GM23338 (cell line): ENCODE measurements around the gene MTA3. TPM values are rescaled to one million over a fixed set of nuclear protein-coding genes. Genes with fewer than 3 reads are reported as not detected.
A peak's percentile ranks its signal among the peaks of the same experiment; 100 is the strongest.

Source experiments
- ATAC-seq: fragments of 200-7000 bp; cut with Tn5 transposase; 3 replicates; pipeline ENCODE4 v1.9.1; 2020
- DNase-seq: peaks from one replicate; pipeline ENCODE4 v3.0.0-alpha.2; 2015; ENCODE audit warnings: low spot score
- H2AFZ ChIP-seq: fragments of 200-600 bp; sonication (generic); 2 replicates; pipeline ENCODE4 v1.8.0; 2016; ENCODE audit warnings: antibody characterized with exemption, mild to moderate bottlenecking, moderate library complexity
- H3F3A ChIP-seq: fragments of 200-600 bp; sonication (generic); replicated peaks from 2 replicates; pipeline ENCODE4 v1.8.0; 2017; ENCODE audit warnings: antibody characterized with exemption, mixed run types, low read depth
- H3K27ac ChIP-seq: fragments of 200-600 bp; sonication (generic); 2 replicates; pipeline ENCODE4 v1.6.1; 2016; ENCODE audit warnings: low read depth
- H3K27me3 ChIP-seq: fragments of 200-600 bp; sonication (generic); 2 replicates; pipeline ENCODE4 v1.8.0; 2016; ENCODE audit warnings: mild to moderate bottlenecking, mixed run types, moderate library complexity; ENCODE audit not compliant: insufficient read depth
- H3K36me3 ChIP-seq: fragments of 200-600 bp; sonication (generic); 2 replicates; pipeline ENCODE4 v1.8.0; 2016; ENCODE audit warnings: mild to moderate bottlenecking; ENCODE audit not compliant: insufficient read depth
- H3K4me1 ChIP-seq: fragments of 200-600 bp; sonication (generic); 2 replicates; pipeline ENCODE4 v1.8.0; 2016; ENCODE audit warnings: mild to moderate bottlenecking, moderate library complexity; ENCODE audit not compliant: insufficient read depth
- H3K4me2 ChIP-seq: fragments of 200-600 bp; sonication (generic); 2 replicates; pipeline ENCODE4 v1.7.1; 2017; ENCODE audit warnings: mixed run types
- H3K4me3 ChIP-seq: fragments of 200-600 bp; sonication (generic); 2 replicates; pipeline ENCODE4 v1.6.1; 2016; ENCODE audit warnings: mixed run types
- H3K79me2 ChIP-seq: fragments of 200-600 bp; sonication (generic); replicated peaks from 2 replicates; pipeline ENCODE4 v1.8.0; 2017; ENCODE audit warnings: mild to moderate bottlenecking; ENCODE audit not compliant: insufficient read depth
- H3K9me2 ChIP-seq: fragments of 200-600 bp; sonication (generic); 2 replicates; pipeline ENCODE4 v1.8.0; 2017; ENCODE audit not compliant: insufficient read depth
- H4K20me1 ChIP-seq: fragments of 200-600 bp; sonication (generic); replicated peaks from 2 replicates; pipeline ENCODE4 v1.8.0; 2017; ENCODE audit warnings: mild to moderate bottlenecking; ENCODE audit not compliant: insufficient read depth
- H3K27ac Mint-ChIP-seq: 2 replicates; pipeline ENCODE4 v1.8.0; 2020; ENCODE audit warnings: inconsistent platforms, mild to moderate bottlenecking, moderate library complexity, mixed read lengths
- H3K27me3 Mint-ChIP-seq: 3 replicates; pipeline ENCODE4 v1.8.0; 2022; ENCODE audit warnings: low read depth, mild to moderate bottlenecking, moderate library complexity, mixed read lengths, inconsistent platforms; ENCODE audit not compliant: insufficient read depth, poor library complexity
- H3K36me3 Mint-ChIP-seq: 3 replicates; pipeline ENCODE4 v1.8.0; 2021; ENCODE audit warnings: low read depth, mild to moderate bottlenecking, inconsistent platforms, moderate library complexity, mixed read lengths
- H3K4me1 Mint-ChIP-seq: 3 replicates; pipeline ENCODE4 v1.8.0; 2020; ENCODE audit warnings: mild to moderate bottlenecking, inconsistent platforms, mixed read lengths
- H3K4me3 Mint-ChIP-seq: 3 replicates; pipeline ENCODE4 v1.8.0; 2021; ENCODE audit warnings: moderate library complexity, mild to moderate bottlenecking, inconsistent platforms, mixed read lengths
- H3K9me3 Mint-ChIP-seq: 3 replicates; pipeline ENCODE4 v1.8.0; 2020; ENCODE audit warnings: moderate library complexity, mild to moderate bottlenecking, inconsistent platforms, mixed read lengths
- CREB1 ChIP-seq: fragments of 250-450 bp; sonication (Bioruptor Pico); IDR thresholded peaks from 2 replicates; pipeline ENCODE4 v1.5.0; 2020; ENCODE audit warnings: low read depth, mild to moderate bottlenecking, moderate library complexity
- EZH2 ChIP-seq: fragments of 200-600 bp; sonication (generic); IDR thresholded peaks from one replicate; pipeline ENCODE4 v1.8.0; 2017; ENCODE audit warnings: antibody characterized with exemption, mild to moderate bottlenecking, low read depth; ENCODE audit not compliant: unreplicated experiment
- EZH2phosphoT487 ChIP-seq: fragments of 200-600 bp; sonication (generic); IDR thresholded peaks from one replicate; pipeline ENCODE4 v1.8.1; 2018; ENCODE audit warnings: antibody characterized with exemption; ENCODE audit not compliant: unreplicated experiment
- JUNB ChIP-seq: IDR thresholded peaks from one replicate; pipeline ENCODE4 v1.6.1; 2016; ENCODE audit warnings: antibody characterized with exemption; ENCODE audit not compliant: unreplicated experiment
- POLR2AphosphoS5 ChIP-seq: IDR thresholded peaks from 2 replicates; pipeline ENCODE4 v1.6.1; 2016; ENCODE audit warnings: antibody characterized with exemption, low read depth
- STAT1 ChIP-seq: IDR thresholded peaks from one replicate; pipeline ENCODE4 v1.6.1; 2016; ENCODE audit warnings: antibody characterized with exemption; ENCODE audit not compliant: unreplicated experiment
- ZNF331 ChIP-seq: fragments of 250-450 bp; sonication (Bioruptor Pico); IDR thresholded peaks from 2 replicates; pipeline ENCODE4 v1.5.0; 2020; ENCODE audit warnings: low read depth, mild to moderate bottlenecking, moderate library complexity
- polyA plus RNA-seq: library from polyadenylated mRNA; unstranded; fragments of >200 nt; fragmentation: Nextera tagmentation; extraction: Ambion mirVana; gene quantifications from 2 replicates; pipeline ENCODE4 v1.2.1, GENCODE V29; 2016
- total RNA-seq: library from RNA; depleted of rRNA; stranded (reverse); fragments of >200 nt; shearing (Covaris generic); gene quantifications from 2 replicates; pipeline ENCODE4 v1.2.3, GENCODE V29; 2014
- TF ChIP-seq, protein P1 (sequence below): fragments of 250-450 bp; sonication (Bioruptor Pico); IDR thresholded peaks from 2 replicates; pipeline ENCODE4 v1.5.0; 2020; ENCODE audit warnings: mild to moderate bottlenecking, moderate library complexity
- TF ChIP-seq, protein P2 (sequence below): IDR thresholded peaks from one replicate; pipeline ENCODE4 v1.6.1; 2018; ENCODE audit warnings: antibody characterized with exemption; ENCODE audit not compliant: unreplicated experiment

Gene MTA3
- total and polyA plus RNA-seq, 2 experiments from 2014 or later = 162 to 208 TPM

DNA sequence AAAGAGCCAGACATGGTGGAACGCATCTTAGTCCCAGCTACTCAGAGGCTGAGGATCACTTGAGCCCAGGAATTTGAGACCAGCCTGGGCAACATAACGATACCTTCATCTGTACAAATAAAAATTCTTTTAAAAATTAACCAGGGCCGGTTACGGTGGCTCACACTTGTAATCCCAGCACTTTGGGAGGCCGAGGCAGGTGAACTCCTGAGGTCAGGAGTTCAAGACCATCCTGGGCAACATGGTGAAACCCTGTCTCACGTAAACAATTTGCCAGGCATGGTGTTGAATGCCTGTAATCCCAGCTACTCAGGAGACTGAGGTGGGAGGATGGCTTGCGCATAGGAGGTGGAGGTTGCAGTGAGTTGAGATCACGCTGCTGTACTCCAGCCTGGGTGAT lies 48.8 kb upstream of the MTA3 start (continued):
- TF ChIP-seq, protein P1, sequence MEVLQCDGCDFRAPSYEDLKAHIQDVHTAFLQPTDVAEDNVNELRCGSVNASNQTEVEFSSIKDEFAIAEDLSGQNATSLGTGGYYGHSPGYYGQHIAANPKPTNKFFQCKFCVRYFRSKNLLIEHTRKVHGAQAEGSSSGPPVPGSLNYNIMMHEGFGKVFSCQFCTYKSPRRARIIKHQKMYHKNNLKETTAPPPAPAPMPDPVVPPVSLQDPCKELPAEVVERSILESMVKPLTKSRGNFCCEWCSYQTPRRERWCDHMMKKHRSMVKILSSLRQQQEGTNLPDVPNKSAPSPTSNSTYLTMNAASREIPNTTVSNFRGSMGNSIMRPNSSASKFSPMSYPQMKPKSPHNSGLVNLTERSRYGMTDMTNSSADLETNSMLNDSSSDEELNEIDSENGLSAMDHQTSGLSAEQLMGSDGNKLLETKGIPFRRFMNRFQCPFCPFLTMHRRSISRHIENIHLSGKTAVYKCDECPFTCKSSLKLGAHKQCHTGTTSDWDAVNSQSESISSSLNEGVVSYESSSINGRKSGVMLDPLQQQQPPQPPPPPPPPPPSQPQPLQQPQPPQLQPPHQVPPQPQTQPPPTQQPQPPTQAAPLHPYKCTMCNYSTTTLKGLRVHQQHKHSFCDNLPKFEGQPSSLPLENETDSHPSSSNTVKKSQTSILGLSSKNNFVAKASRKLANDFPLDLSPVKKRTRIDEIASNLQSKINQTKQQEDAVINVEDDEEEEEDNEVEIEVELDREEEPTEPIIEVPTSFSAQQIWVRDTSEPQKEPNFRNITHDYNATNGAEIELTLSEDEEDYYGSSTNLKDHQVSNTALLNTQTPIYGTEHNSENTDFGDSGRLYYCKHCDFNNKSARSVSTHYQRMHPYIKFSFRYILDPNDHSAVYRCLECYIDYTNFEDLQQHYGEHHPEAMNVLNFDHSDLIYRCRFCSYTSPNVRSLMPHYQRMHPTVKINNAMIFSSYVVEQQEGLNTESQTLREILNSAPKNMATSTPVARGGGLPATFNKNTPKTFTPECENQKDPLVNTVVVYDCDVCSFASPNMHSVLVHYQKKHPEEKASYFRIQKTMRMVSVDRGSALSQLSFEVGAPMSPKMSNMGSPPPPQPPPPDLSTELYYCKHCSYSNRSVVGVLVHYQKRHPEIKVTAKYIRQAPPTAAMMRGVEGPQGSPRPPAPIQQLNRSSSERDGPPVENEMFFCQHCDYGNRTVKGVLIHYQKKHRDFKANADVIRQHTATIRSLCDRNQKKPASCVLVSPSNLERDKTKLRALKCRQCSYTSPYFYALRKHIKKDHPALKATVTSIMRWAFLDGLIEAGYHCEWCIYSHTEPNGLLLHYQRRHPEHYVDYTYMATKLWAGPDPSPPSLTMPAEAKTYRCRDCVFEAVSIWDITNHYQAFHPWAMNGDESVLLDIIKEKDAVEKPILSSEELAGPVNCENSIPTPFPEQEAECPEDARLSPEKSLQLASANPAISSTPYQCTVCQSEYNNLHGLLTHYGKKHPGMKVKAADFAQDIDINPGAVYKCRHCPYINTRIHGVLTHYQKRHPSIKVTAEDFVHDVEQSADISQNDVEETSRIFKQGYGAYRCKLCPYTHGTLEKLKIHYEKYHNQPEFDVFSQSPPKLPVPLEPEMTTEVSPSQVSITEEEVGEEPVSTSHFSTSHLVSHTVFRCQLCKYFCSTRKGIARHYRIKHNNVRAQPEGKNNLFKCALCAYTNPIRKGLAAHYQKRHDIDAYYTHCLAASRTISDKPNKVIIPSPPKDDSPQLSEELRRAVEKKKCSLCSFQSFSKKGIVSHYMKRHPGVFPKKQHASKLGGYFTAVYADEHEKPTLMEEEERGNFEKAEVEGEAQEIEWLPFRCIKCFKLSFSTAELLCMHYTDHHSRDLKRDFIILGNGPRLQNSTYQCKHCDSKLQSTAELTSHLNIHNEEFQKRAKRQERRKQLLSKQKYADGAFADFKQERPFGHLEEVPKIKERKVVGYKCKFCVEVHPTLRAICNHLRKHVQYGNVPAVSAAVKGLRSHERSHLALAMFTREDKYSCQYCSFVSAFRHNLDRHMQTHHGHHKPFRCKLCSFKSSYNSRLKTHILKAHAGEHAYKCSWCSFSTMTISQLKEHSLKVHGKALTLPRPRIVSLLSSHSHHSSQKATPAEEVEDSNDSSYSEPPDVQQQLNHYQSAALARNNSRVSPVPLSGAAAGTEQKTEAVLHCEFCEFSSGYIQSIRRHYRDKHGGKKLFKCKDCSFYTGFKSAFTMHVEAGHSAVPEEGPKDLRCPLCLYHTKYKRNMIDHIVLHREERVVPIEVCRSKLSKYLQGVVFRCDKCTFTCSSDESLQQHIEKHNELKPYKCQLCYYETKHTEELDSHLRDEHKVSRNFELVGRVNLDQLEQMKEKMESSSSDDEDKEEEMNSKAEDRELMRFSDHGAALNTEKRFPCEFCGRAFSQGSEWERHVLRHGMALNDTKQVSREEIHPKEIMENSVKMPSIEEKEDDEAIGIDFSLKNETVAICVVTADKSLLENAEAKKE (CRISPR knock-in tag) = no peak
- TF ChIP-seq EZH2phosphoT487 (no peak), POLR2AphosphoS5 (no peak)

DNA sequence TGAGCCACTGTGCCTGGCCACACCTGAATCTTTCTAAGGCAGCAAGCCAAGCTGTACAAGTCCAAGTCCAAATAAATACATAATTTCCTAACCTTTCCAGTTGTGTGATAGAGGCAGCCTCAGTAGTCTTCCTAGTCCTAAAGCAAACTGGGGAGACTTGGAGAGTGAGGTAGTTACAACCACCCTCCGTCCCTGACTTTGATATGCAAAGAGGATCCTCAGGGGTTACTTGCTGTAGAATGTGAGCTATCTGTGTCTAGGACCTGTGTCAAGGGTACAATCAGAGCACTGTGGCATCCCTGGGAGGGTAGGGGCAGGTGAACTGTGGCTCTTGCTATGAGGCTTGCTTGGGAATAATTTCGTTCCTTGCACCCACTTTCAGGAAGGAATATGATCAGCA lies 46.4 kb upstream of the MTA3 start:
- Histone ChIP-seq H3K9me2 (no peaks in the 10 kb centered on the region), H3K27ac (no peak overlapping the region), H3K36me3 (no peaks in the 10 kb centered on the region), H3F3A (0 out of 2 replicates have a peak, but pooled peaks cover 6% of the 10 kb centered on the region), H4K20me1 (no peaks in the 10 kb centered on the region), H3K79me2 (no peaks in the 10 kb centered on the region), H2AFZ (no peak overlapping the region), H3K4me1 (peaks cover 21% of the 10 kb centered on the region), H3K27me3 (no peaks in the 10 kb centered on the region), H3K4me2 (no peak overlapping the region), H3K4me3 (no peak overlapping the region)
- ATAC-seq = peak; percentile 77
- Mint-ChIP-seq H3K27ac (no peak overlapping the region), H3K36me3 (no peaks in the 10 kb centered on the region), H3K9me3 (no peaks in the 10 kb centered on the region), H3K4me3 (no peak overlapping the region), H3K4me1 (peaks cover 14% of the 10 kb centered on the region), H3K27me3 (peaks cover 3% of the 10 kb centered on the region)
- no peak for DNase-seq
- TF ChIP-seq, protein P2, sequence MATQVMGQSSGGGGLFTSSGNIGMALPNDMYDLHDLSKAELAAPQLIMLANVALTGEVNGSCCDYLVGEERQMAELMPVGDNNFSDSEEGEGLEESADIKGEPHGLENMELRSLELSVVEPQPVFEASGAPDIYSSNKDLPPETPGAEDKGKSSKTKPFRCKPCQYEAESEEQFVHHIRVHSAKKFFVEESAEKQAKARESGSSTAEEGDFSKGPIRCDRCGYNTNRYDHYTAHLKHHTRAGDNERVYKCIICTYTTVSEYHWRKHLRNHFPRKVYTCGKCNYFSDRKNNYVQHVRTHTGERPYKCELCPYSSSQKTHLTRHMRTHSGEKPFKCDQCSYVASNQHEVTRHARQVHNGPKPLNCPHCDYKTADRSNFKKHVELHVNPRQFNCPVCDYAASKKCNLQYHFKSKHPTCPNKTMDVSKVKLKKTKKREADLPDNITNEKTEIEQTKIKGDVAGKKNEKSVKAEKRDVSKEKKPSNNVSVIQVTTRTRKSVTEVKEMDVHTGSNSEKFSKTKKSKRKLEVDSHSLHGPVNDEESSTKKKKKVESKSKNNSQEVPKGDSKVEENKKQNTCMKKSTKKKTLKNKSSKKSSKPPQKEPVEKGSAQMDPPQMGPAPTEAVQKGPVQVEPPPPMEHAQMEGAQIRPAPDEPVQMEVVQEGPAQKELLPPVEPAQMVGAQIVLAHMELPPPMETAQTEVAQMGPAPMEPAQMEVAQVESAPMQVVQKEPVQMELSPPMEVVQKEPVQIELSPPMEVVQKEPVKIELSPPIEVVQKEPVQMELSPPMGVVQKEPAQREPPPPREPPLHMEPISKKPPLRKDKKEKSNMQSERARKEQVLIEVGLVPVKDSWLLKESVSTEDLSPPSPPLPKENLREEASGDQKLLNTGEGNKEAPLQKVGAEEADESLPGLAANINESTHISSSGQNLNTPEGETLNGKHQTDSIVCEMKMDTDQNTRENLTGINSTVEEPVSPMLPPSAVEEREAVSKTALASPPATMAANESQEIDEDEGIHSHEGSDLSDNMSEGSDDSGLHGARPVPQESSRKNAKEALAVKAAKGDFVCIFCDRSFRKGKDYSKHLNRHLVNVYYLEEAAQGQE = no peak
- TF ChIP-seq JUNB = no peak
- no peak for TF ChIP-seq ZNF331 (CRISPR knock-in tag)
- no peak for TF ChIP-seq EZH2
- TF ChIP-seq CREB1 (CRISPR knock-in tag) = no peak
- TF ChIP-seq STAT1 = no peak
